DMS153 treated with DMSO at 0.1 percent for 48 hours (cell line): ENCODE measurements around the gene CACNG4.

Source experiments
- DNase-seq: peaks from one replicate; lab custom pipeline; 2025; ENCODE audit not compliant: unreplicated experiment; lab: John Stamatoyannopoulos, UW

The CACNG4 gene

GRCh38 chr17:67055811-67056745, 91.6 kb downstream of the CACNG4 start:
- DNase-seq = no peak

- DNase-seq = no peak
Measured at GRCh38 chr17:67056746-67057490, 92.4 kb downstream of the CACNG4 start.

- DNase-seq = no peak
Measured at GRCh38 chr17:67058036-67058435, 93.5 kb downstream of the CACNG4 start.

GRCh38 chr17:67059372-67059771, 94.9 kb downstream of the CACNG4 start:
- DNase-seq = no peak

GRCh38 chr17:67063141-67063540, 98.6 kb downstream of the CACNG4 start:
- DNase-seq = no peak

GRCh38 chr17:67066717-67067116, 102.2 kb downstream of the CACNG4 start:
- DNase-seq = no peak

GRCh38 chr17:67067571-67068482, 103.3 kb downstream of the CACNG4 start:
- no peak for DNase-seq

- DNase-seq = no peak
Measured at GRCh38 chr17:67068999-67069398, 104.5 kb downstream of the CACNG4 start.

GRCh38 chr17:67069603-67070136, 105.2 kb downstream of the CACNG4 start:
- no peak for DNase-seq

GRCh38 chr17:67071595-67071994, 107.1 kb downstream of the CACNG4 start:
- no peak for DNase-seq

GRCh38 chr17:67072885-67073284, 108.4 kb downstream of the CACNG4 start:
- DNase-seq = no peak

GRCh38 chr17:67074781-67075180, 110.3 kb downstream of the CACNG4 start:
- DNase-seq = no peak

- no peak for DNase-seq
Measured at GRCh38 chr17:67076290-67076689, 111.8 kb downstream of the CACNG4 start.

GRCh38 chr17:67078292-67078691, 113.8 kb downstream of the CACNG4 start:
- no peak for DNase-seq

GRCh38 chr17:67079491-67079890, 115.0 kb downstream of the CACNG4 start:
- DNase-seq = no peak

- no peak for DNase-seq
Measured at GRCh38 chr17:67080804-67081203, 116.3 kb downstream of the CACNG4 start.

- no peak for DNase-seq
Measured at GRCh38 chr17:67082107-67082506, 117.6 kb downstream of the CACNG4 start.
